SJCRH30 (cell line): ENCODE results near the gene PPT1. TPM values are rescaled to one million over a fixed set of nuclear protein-coding genes. Genes with fewer than 3 reads are reported as not detected.

Source experiments
- DNase-seq, 2 experiments: peaks; one replicate each; pipeline ENCODE4 v3.0.0-alpha.2; 2015 to 2020
- H3K27ac ChIP-seq: fragments of 250-450 bp; sonication (Bioruptor Pico); 2 replicates; pipeline ENCODE4 v1.5.1; 2020; ENCODE audit warnings: mild to moderate bottlenecking, moderate library complexity
- H3K27me3 ChIP-seq: fragments of 250-450 bp; sonication (Bioruptor Pico); 2 replicates; pipeline ENCODE4 v1.5.1; 2020; ENCODE audit warnings: mild to moderate bottlenecking, moderate library complexity
- H3K36me3 ChIP-seq: fragments of 250-450 bp; sonication (Bioruptor Pico); 2 replicates; pipeline ENCODE4 v1.5.1; 2020; ENCODE audit warnings: mild to moderate bottlenecking, moderate library complexity
- H3K4me1 ChIP-seq: fragments of 250-450 bp; sonication (Bioruptor Pico); 2 replicates; pipeline ENCODE4 v1.5.1; 2020; ENCODE audit warnings: mild to moderate bottlenecking, moderate library complexity
- H3K4me3 ChIP-seq: fragments of 250-450 bp; sonication (Bioruptor Pico); 2 replicates; pipeline ENCODE4 v1.5.1; 2020; ENCODE audit warnings: mild to moderate bottlenecking, moderate library complexity
- H3K9me3 ChIP-seq: fragments of 250-450 bp; sonication (Bioruptor Pico); replicated peaks from 2 replicates; pipeline ENCODE4 v1.5.1; 2020; ENCODE audit warnings: mild to moderate bottlenecking, moderate library complexity
- total RNA-seq: library from RNA; depleted of rRNA; stranded (reverse); fragments of >200 nt; shearing (Covaris generic); gene quantifications from 2 replicates; pipeline ENCODE4 v1.2.3, GENCODE V29; 2014

Gene PPT1
- total RNA-seq, 1 experiment from 2014 or later, result 129 TPM

DNA sequence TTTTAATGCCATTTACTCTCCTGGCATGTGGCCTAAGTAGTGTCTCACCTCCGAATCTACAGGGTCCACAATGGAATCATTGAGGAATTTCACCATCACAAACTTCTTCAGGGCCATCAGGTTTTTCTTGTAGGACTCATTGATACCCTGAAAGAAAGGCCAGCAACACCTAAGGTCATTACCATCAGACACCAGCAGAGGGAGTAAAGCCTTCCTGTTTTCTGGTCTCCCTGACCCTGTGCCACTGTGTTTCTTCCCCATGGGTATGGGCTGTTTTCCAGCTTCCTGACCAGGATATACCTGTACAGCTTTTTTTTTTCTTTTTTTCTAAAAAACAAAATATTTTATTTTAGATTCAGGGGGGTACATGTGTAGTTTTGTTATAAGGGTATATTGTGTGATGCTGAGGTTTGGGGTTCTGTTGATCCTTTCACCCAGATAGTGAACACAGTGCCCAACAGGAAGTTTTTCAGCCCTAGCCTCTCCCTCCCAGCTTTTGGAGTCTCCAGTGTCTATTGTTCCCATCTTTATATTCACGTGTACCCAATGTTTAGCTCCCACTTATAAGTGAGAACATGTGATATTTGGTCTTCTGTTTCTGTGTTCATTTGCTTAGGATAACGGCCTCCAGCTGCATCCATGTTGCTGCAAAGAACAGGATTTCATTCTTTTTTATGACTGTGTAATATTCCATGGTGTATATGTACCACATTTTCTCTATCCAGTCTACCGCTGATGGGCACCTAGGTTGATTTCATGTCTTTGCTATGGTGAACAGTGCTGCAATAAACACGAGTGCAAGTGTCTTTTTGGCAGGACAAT, 18.3 kb downstream of the PPT1 start:
- Histone ChIP-seq H3K36me3 (peaks cover 50% of the 10 kb centered on the region), H3K4me3 (no peak overlapping the region), H3K27ac (no peak overlapping the region), H3K9me3 (no peaks in the 10 kb centered on the region), H3K27me3 (no peaks in the 10 kb centered on the region), H3K4me1 (no peaks in the 10 kb centered on the region)
- peak; percentile 67 to 89 for DNase-seq

DNA sequence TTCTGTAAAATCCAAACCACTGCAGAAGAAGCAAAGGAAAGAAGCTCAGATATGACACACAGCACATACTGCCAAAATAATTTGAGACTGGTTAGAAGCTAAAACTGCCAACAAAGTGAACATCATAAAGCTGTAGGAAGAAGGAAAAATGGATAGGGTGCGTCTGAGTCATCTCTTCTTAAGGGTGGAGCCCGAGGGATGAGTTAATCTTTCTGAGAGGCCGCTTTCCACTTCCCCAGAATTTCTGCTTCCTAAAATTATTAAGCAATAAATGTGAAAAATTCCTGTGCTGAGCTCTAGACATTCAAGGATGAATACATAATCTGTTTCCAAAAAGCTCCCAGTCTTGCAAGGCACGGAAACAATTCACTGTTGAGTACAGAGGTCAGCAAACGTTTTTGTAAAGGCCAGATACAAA, 20.1 kb downstream of the PPT1 start:
- no peaks in the 10 kb centered on the region for H3K4me1 ChIP-seq
- no peak for DNase-seq
- H3K4me3 ChIP-seq, result no peak overlapping the region
- H3K27me3 ChIP-seq, result no peaks in the 10 kb centered on the region
- no peaks in the 10 kb centered on the region for H3K9me3 ChIP-seq
- H3K27ac ChIP-seq, result no peak overlapping the region
- H3K36me3 ChIP-seq, result peaks cover 59% of the 10 kb centered on the region

DNA sequence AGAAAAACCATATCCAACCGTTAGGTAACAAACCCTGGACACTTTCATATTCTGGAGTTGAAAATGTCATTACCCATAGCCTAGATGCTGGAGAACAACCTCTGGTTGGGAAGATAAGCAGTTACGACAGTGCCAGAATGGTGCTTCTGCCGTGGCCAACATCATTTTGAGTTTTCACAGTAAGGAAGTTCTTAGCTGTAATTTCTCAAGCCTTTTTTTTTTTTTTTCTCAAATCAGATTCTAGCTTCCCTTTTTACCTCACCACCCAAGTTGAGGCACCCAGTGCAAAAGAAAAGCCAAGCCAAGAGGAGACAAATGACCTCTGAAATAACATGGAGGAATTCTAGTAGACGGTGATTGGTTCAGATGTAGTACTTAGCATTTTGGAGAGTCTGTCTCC, 21.8 kb downstream of the PPT1 start:
- no peaks in the 10 kb centered on the region for H3K27me3 ChIP-seq
- H3K4me1 ChIP-seq, result no peaks in the 10 kb centered on the region
- DNase-seq, result no peak
- no peak overlapping the region for H3K4me3 ChIP-seq
- no peaks in the 10 kb centered on the region for H3K9me3 ChIP-seq
- no peak overlapping the region for H3K27ac ChIP-seq
- H3K36me3 ChIP-seq, result peaks cover 73% of the 10 kb centered on the region

DNA sequence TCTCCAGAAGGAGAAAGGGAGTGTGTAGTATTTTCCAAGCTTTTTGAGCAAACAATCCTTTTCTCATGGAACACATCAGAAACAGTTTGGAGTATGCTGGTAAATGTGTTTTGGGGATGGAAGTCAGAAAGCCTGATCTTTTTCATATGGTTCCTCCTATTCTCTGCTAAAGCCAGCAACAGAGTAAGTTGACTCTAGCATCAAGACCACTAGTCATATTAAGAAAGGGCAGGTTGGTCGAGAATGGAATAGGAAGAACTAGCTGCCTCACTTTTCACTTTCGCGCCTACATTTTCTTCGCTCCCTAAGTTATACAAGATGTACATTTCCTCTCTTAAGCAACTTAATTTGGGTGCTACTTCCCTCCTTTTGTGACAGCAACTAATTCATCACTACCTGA, 24.0 kb downstream of the PPT1 start:
- Histone ChIP-seq H3K27ac (no peak overlapping the region), H3K4me1 (no peaks in the 10 kb centered on the region), H3K27me3 (no peaks in the 10 kb centered on the region), H3K4me3 (no peak overlapping the region), H3K36me3 (peaks cover 77% of the 10 kb centered on the region), H3K9me3 (no peaks in the 10 kb centered on the region)
- no peak for DNase-seq

DNA sequence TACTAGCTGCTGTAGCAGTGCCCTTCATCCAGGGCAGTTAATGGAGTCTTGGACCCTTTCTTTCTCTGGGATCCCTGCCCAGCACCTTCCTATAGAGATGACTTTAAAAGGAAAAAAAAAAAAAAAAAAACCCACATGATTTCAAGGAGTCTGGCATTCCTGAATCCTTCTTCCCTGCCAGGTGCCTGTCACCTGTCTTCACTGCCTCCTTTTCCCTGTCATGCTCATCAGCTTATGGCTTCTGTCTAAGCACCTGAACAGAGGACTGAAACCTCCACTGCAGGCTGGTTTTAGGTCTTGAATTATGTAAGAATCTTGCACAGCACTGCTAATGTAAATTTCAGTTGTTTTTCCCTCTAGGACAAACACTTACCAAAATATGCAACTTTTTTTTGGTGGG, 24.9 kb downstream of the PPT1 start:
- Histone ChIP-seq H3K4me1 (no peaks in the 10 kb centered on the region), H3K4me3 (no peak overlapping the region), H3K27ac (no peak overlapping the region), H3K27me3 (no peaks in the 10 kb centered on the region), H3K36me3 (peaks cover 75% of the 10 kb centered on the region), H3K9me3 (no peaks in the 10 kb centered on the region)
- no peak for DNase-seq

DNA sequence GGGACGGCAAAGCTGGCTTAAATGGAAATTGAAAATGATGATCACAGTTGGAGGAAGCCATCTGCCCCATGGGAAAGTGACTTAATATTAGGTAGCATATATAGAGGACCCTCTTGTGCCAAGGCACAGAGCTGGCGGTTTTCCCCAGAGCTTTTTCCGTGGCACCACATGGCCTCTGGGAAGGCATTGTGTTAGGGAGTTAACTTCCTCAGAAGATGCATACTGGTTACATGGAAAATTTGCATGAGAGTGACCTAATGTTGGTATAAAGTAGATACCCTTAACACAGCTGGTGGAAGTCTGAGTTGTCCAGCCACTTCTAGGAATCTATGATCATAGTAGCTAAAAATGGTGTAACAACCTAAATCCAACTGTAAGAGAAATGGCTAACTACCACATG, 29.2 kb downstream of the PPT1 start:
- Histone ChIP-seq H3K4me3 (no peak overlapping the region), H3K9me3 (no peaks in the 10 kb centered on the region), H3K36me3 (peaks cover 89% of the 10 kb centered on the region), H3K4me1 (no peaks in the 10 kb centered on the region), H3K27me3 (no peaks in the 10 kb centered on the region), H3K27ac (no peak overlapping the region)
- no peak for DNase-seq

DNA sequence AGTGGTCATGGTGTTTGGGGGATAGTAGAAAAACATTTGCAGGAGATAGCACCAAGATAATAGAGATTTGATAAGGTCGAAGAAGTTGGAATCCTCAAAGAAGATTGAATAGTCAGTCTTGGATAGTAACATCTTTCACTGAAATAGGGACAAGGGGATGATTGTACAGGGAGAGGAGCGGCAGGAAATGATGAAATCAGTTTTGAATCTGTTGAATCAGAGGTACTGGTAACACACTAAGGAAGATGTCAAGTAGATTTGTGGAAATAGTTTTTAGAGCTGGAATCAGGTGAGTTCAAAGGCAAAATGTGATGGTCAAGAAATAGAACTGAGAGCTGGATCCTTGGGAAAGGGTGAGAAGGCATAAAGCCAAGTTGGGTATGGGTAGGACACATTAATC, 30.0 kb downstream of the PPT1 start:
- Histone ChIP-seq H3K9me3 (no peaks in the 10 kb centered on the region), H3K27me3 (no peaks in the 10 kb centered on the region), H3K4me3 (no peak overlapping the region), H3K27ac (no peak overlapping the region), H3K4me1 (no peaks in the 10 kb centered on the region), H3K36me3 (peaks cover 90% of the 10 kb centered on the region)
- no peak for DNase-seq

DNA sequence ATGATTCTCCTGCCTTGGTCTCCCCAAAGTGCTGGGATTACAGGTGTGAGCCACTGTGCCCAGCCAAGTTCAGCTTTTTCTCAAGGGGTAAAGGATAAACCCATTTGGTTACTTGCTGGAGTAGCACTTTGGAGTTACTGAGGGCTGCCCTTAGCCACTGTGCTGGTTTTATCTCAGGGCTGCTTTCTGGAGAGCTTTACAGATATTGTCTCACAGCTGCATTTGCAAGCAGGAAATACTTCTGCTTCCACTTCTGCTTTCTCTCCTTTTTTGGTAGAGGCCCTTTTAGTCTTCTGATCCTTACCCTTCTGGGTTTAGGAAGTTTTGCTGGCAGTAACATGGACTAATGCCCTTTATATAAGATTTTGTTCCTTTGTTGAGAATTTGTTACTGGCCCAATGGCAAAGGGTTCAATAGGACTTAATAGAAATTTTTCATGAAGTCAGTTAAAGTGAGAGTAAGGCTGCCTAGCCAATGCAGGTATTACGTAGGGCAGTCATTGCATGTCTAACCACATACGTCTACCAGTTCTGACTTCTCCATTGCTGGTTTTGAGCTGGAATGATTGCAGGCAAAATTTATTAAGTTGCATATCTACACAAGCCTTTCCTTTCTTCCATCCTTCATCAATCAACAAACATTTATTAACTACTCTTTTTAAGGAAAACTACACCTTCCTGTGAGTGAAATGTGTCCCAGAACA, 32.1 kb downstream of the PPT1 start:
- H3K36me3 ChIP-seq, result peaks cover 91% of the 10 kb centered on the region
- no peaks in the 10 kb centered on the region for H3K9me3 ChIP-seq
- DNase-seq, result no peak
- no peaks in the 10 kb centered on the region for H3K4me1 ChIP-seq
- H3K27ac ChIP-seq, result no peak overlapping the region
- no peak overlapping the region for H3K4me3 ChIP-seq
- H3K27me3 ChIP-seq, result no peaks in the 10 kb centered on the region

DNA sequence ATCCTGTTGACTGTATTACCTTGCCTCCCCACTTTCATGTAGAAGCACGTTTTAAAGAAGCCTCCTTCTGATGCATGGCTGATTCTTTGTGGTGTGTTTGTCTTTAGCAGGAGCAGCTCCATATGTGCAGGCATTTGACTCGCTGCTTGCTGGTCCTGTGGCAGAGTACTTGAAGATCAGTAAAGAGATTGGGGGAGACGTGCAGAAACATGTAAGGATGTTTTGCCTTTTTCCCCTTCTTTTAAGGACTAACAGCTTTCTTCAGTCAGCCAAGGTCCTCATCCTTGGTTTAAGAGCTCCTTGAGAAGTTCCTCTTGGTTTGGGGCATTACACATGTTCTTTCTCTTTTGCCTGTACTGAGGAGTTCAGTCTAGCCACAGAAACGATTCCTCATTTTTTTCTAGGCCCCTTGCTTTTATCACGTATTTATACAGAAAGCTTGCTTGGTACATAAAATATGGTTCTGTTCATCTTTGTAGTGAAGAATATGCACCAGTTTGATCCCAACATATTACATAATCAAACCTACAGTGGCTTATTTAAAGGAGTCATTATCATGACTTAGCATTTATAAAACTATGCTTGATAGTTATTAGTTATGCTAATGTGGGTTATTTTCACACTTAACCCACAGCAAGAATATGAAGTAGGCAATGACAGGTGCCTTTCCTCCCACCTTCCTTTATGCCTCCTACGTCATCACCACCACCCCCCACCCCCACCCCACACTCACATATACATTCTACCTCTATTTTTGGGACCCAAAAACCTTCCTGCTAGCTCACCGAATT, 36.9 kb downstream of the PPT1 start:
- no peak overlapping the region for H3K27ac ChIP-seq
- DNase-seq, result no peak

DNA sequence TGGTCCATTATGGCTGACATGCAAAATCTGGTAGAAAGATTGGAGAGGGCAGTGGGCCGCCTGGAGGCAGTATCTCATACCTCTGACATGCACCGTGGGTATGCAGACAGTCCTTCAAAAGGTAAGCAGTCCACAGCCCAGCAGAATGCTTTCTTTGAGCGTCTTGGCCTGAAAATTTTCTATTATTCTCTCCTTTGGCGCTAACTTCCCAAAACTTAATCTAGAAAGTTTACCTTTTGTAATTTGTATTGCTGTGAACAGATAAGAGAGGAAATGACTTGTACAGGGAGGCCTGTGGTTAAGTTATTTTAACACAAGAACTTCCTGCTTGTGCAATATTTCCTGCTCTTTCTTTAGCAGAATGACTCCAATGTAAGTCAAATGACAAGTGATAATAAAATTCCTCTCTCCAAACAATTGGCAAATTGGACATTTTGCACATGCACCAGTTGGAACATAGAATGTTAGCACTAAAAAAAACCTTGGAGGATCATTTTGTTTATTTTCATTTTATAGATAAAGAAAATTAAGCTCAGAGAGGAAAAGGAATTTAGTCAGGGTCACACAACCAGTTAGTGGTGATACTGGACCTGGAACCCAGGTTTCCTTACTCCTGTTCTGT, 37.6 kb downstream of the PPT1 start:
- peak; percentile 11 to 48 for DNase-seq
- H3K4me1 ChIP-seq, result peaks cover 8% of the 10 kb centered on the region; the same call in 1 of the 2 replicates
- peaks cover 86% of the 10 kb centered on the region for H3K36me3 ChIP-seq
- no peaks in the 10 kb centered on the region for H3K9me3 ChIP-seq
- H3K27ac ChIP-seq, result no peak overlapping the region
- no peaks in the 10 kb centered on the region for H3K27me3 ChIP-seq
- no peak overlapping the region for H3K4me3 ChIP-seq

More for the DNA sequence above, 36.9 kb downstream of the PPT1 start:
- Histone ChIP-seq H3K9me3 (no peaks in the 10 kb centered on the region), H3K27me3 (no peaks in the 10 kb centered on the region), H3K4me3 (no peak overlapping the region), H3K4me1 (peaks cover 8% of the 10 kb centered on the region; the same call in 1 of the 2 replicates), H3K36me3 (peaks cover 86% of the 10 kb centered on the region)

DNA sequence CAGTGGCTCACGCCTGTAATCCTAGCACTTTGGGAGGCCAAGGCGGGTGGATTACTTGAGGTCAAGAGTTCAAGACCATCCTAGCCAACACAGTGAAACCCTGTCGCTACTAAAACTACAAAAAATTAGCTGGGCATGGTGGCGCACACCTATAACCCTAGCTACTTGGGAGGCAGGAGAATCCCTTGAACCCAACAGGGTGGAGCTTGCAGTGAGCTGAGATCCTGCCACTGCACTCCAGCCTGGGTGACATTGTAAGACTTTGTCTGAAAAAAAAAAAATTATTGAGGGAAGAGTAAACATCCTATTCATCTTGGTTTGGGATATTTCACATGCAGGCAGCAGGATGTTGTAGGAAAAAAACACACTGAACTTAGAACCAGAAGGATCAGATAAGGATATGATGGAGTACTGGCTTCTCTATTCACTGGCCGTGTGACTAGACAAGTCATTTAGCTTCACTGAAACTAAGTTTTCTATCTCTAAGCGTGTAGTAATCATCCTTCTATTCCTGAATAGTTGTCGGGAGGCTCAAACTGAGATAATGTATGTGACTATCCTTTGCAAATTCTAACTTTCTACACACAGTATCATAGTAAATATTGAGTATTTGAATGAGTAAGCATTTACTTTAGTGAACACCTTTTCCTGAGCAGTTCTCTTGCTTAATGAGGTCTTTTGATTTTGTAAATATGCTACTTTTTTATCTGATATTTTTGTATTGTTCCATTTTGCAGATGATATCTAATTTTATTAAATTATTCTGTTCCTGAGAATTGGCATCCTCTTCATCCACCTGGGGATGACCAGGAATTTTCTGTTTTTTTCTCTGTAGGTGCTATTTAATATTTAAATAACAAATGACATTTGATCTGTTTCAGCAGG, 38.4 kb downstream of the PPT1 start:
- no peaks in the 10 kb centered on the region for H3K27me3 ChIP-seq
- H3K27ac ChIP-seq, result no peak overlapping the region
- H3K36me3 ChIP-seq, result peaks cover 83% of the 10 kb centered on the region
- no peaks in the 10 kb centered on the region for H3K9me3 ChIP-seq
- no peak for DNase-seq
- no peak overlapping the region for H3K4me3 ChIP-seq
- H3K4me1 ChIP-seq, result peaks cover 8% of the 10 kb centered on the region; the same call in 1 of the 2 replicates

DNA sequence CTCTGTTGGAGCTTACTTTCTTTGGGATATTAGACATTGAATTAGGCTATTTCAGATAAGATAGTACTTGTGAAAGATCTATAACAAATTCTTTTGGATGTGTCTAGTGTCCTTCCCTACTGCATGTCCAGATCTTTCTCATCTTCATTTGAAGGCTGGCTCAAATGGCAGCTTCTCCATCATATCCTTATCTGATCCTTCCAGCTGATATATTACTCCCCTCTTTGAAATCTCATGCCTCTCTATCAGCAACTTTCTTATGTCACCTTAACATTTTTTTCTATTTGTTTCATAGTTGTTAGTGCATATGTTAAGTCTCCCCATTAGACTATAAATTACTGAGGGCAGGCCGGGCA, 39.0 kb downstream of the PPT1 start:
- Histone ChIP-seq H3K27ac (no peak overlapping the region), H3K36me3 (peaks cover 79% of the 10 kb centered on the region), H3K9me3 (no peaks in the 10 kb centered on the region), H3K27me3 (no peaks in the 10 kb centered on the region), H3K4me3 (no peak overlapping the region), H3K4me1 (peaks cover 8% of the 10 kb centered on the region; the same call in 1 of the 2 replicates)
- DNase-seq, result no peak

DNA sequence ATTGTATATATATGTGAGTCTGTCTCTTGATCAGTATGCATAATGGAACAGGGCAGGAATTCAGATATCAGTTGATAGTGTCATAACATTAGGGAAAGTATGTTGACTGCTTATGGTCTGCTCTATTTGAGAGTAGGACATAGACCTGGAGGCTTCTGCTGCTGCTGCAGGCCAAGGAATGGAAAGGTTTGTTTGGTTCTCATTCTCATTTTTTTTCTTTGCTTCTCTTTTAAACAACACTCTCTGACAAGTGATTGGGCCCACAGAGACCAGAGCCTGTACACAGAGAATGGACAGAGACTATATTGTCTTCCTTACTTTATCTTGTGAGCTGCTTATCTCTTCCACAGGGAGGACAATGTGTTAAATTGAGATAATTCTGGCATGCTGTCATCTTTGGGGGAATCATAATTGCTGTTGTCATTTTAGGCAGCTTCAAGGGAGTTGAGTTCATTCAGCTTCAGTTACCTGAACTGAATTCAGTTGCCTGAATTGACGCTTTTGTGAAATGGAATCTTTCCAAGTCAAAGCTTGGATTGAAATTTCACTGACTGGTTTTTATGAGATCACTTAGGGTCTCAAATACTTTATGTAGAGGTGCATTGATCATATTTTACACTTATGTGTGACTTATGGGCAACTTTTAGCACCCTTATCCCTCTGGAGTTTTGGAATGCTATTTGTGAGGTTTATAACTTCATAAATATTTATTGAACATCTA, 39.6 kb downstream of the PPT1 start:
- DNase-seq, result no peak
- Histone ChIP-seq H3K36me3 (peaks cover 73% of the 10 kb centered on the region), H3K27me3 (no peaks in the 10 kb centered on the region), H3K27ac (no peak overlapping the region), H3K4me3 (no peak overlapping the region), H3K4me1 (peaks cover 8% of the 10 kb centered on the region; the same call in 1 of the 2 replicates), H3K9me3 (no peaks in the 10 kb centered on the region)
